Measurements from ENCODE around the gene SEMA3B.

GRCh38 chr3:50297384-50297775 is 28.4 kb downstream of the SEMA3B start:
- TF ChIP-seq CTCF (IDR thresholded peaks at IDR 0.05) (no peak), POLR2A (IDR thresholded peaks at IDR 0.05) (no peak)
